ENCODE measurements around the gene KCTD10. TPM values are rescaled to one million over a fixed set of nuclear protein-coding genes. Genes with fewer than 3 reads are reported as not detected.
"Not testable (repeated sequence)": the region's sequence is repeated elsewhere in the genome, so short reads cannot be mapped to it uniquely, and the experiment has no call there.

Gene KCTD10
- total and polyA plus RNA-seq, 4 donors: 4.2 to 20.1 (median 9.9) TPM

DNA sequence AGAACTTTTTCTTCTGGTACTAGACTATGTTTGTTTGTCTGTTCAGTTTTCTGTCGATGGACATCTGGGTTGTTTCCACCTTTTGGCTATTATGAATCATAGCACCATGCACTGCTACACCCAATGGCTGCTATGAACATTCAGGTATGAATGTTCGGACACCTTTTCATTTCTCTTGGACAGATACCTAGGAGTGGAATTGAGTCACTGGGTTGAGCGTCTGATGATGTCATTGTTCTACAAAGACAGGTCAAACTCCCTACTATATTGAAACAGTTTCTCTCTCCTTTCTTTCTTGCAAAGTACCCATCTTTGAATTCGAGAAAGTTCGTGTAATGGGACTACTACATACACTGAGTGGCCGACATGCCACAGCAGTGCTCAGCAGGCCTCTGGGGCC is 44.7 kb downstream of the KCTD10 start:
- H3K27me3 ChIP-seq (ENCODE audit: control insufficient read depth in 4 of 4, insufficient read depth in 4 of 4, low read length in 3 of 4): no peaks in the 10 kb centered on the region
- no peak overlapping the region for H3K9ac ChIP-seq (ENCODE audit: low read depth in 1 of 2, low read length in 2 of 2)
- no peaks in the 10 kb centered on the region for H3K4me1 ChIP-seq (ENCODE audit: control insufficient read depth in 4 of 4, insufficient read depth in 4 of 4, low read length in 3 of 4)
- no peaks in the 10 kb centered on the region for H3K9me3 ChIP-seq (ENCODE audit: control insufficient read depth in 4 of 4, low read length in 3 of 4)
- no peak overlapping the region for H3K4me3 ChIP-seq (ENCODE audit: low read depth in 1 of 3, low read length in 3 of 3)
- no peak for TF ChIP-seq GABPA (IDR thresholded peaks at IDR 0.05 in 1 of 2, conservative IDR thresholded peaks at IDR 0.05 in 1 of 2)
- TF ChIP-seq MAX (IDR thresholded peaks at IDR 0.05): no peak
- no peak for TF ChIP-seq ZBTB33 (IDR thresholded peaks at IDR 0.05)
- no peak for TF ChIP-seq RAD21 (IDR thresholded peaks at IDR 0.05)
- TF ChIP-seq SP1 (IDR thresholded peaks at IDR 0.05): no peak
- TF ChIP-seq TAF1 (conservative IDR thresholded peaks at IDR 0.05): no peak
- TF ChIP-seq HNF4G (IDR thresholded peaks at IDR 0.05): no peak
- TF ChIP-seq, protein P1, sequence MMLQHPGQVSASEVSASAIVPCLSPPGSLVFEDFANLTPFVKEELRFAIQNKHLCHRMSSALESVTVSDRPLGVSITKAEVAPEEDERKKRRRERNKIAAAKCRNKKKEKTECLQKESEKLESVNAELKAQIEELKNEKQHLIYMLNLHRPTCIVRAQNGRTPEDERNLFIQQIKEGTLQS (IDR thresholded peaks at IDR 0.05): no peak
- no peak for TF ChIP-seq HNF4A (conservative IDR thresholded peaks at IDR 0.05)
- TF ChIP-seq CTCF (IDR thresholded peaks at IDR 0.05; ENCODE audit: low read depth, low read length, missing input control): no peak
- no peak for TF ChIP-seq FOXA2 (IDR thresholded peaks at IDR 0.05)
- no peak for TF ChIP-seq NR2F2 (IDR thresholded peaks at IDR 0.05)
- TF ChIP-seq FOXA1 (IDR thresholded peaks at IDR 0.05): no peak
- no peak for TF ChIP-seq REST (IDR thresholded peaks at IDR 0.05)
- TF ChIP-seq EGR1 (IDR thresholded peaks at IDR 0.05; ENCODE audit: low read depth in 2 of 2): no peak
- TF ChIP-seq RXRA (IDR thresholded peaks at IDR 0.05): no peak
- 35% methylated on average over 6 of the region's 6 CpGs for WGBS
- no peak overlapping the region for H3K27ac ChIP-seq (ENCODE audit: low read depth in 1 of 2, low read length in 2 of 2)
- no peak for DNase-seq (ENCODE audit: low spot score)
- H3K36me3 ChIP-seq (ENCODE audit: control insufficient read depth in 4 of 4, insufficient read depth in 3 of 4, low read depth in 1 of 4, low read length in 3 of 4): no peaks in the 10 kb centered on the region

DNA sequence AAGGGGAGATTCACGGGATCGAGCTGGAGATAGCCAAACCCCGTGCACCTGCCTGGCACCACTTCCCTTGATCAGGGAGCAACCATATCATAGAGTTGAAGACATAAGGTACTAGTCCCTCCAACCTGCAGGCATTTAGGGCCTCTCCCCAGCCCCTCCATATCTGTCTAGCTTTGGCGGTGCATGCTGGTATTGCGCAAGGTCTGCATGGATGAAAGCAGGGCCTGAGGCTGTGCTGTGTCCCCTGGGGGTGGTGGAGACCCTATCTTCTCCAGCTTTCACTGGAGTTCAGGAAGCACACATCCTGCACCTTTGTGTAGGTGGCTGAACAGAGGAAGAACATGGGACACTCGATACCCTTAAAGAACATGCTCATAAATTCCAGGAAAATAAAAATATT is 46.9 kb downstream of the KCTD10 start:
- Histone ChIP-seq H3K36me3 (ENCODE audit: control insufficient read depth in 4 of 4, insufficient read depth in 3 of 4, low read depth in 1 of 4, low read length in 3 of 4) (no peaks in the 10 kb centered on the region), H3K4me1 (ENCODE audit: control insufficient read depth in 4 of 4, insufficient read depth in 4 of 4, low read length in 3 of 4) (no peaks in the 10 kb centered on the region), H3K9me3 (ENCODE audit: control insufficient read depth in 4 of 4, low read length in 3 of 4) (no peaks in the 10 kb centered on the region), H3K27me3 (ENCODE audit: control insufficient read depth in 4 of 4, insufficient read depth in 4 of 4, low read length in 3 of 4) (no peaks in the 10 kb centered on the region), H3K27ac (ENCODE audit: low read depth in 1 of 2, low read length in 2 of 2) (no peak overlapping the region), H3K4me3 (ENCODE audit: low read depth in 1 of 3, low read length in 3 of 3) (no peak overlapping the region), H3K9ac (ENCODE audit: low read depth in 1 of 2, low read length in 2 of 2) (no peak overlapping the region)
- TF ChIP-seq FOXA2 (IDR thresholded peaks at IDR 0.05): no peak
- no peak for TF ChIP-seq NR2F2 (IDR thresholded peaks at IDR 0.05)
- no peak for DNase-seq (ENCODE audit: low spot score)
- WGBS: 91% methylated on average over 6 of the region's 6 CpGs

- not testable (repeated sequence) for H3K27ac ChIP-seq (ENCODE audit: low read depth in 1 of 2, low read length in 2 of 2); H3K9me3 ChIP-seq (ENCODE audit: control insufficient read depth in 4 of 4, low read length in 3 of 4); H3K36me3 ChIP-seq (ENCODE audit: control insufficient read depth in 4 of 4, insufficient read depth in 3 of 4, low read depth in 1 of 4, low read length in 3 of 4); H3K4me3 ChIP-seq (ENCODE audit: low read depth in 1 of 3, low read length in 3 of 3); H3K4me1 ChIP-seq (ENCODE audit: control insufficient read depth in 4 of 4, insufficient read depth in 4 of 4, low read length in 3 of 4); H3K27me3 ChIP-seq (ENCODE audit: control insufficient read depth in 4 of 4, insufficient read depth in 4 of 4, low read length in 3 of 4); H3K9ac ChIP-seq (ENCODE audit: low read depth in 1 of 2, low read length in 2 of 2); DNase-seq (ENCODE audit: low spot score)
- WGBS: 94% methylated on average over 3 of the region's 3 CpGs
Observed at GRCh38 chr12:109428804-109429203, 48.3 kb downstream of the KCTD10 start.
